Activated T-helper 1 cell treated with anti-CD3 and anti-CD28 coated beads, Interleukin-2, amount 50 U/mL, for 16 hours (primary cell): ENCODE data around the gene KCNJ12.

Source experiments
- DNase-seq, 2 donors: peaks; one replicate each; pipeline ENCODE4 v3.0.0-alpha.2; 2020; ENCODE audit warnings: low read depth in 1 of 2, low spot score in 1 of 2

The KCNJ12 gene

GRCh38 chr17:21467739-21468490 is 91.8 kb downstream of the KCNJ12 start:
- DNase-seq = no peak
